ENCODE results near the gene LRFN2. TPM values are rescaled to one million over a fixed set of nuclear protein-coding genes. Genes with fewer than 3 reads are reported as not detected.

The LRFN2 gene
- total RNA-seq, 4 donors from 2014 or later, result 0.14 to 0.34 TPM; not detected in 2

DNA sequence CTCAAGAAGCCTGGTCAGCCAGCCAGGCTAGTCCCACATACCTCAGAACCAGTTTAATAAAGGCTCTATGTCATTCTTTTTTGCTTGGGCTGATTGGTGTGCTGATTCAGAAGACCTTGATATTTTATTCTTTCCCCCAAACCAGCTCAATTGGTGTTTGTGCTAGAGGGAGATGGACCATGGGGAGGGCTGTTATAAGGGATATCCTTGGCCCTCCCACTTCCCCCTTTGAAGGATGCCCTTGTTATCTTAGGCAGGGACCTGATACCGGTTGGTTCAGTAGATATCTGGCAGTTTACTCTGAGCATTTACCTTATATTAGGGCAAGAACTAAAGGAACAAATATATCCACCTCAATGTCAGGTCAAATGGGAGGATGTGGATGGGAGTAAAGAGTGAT is 207.4 kb downstream of the LRFN2 start:
- H3K27me3 ChIP-seq, result no peaks in the 10 kb centered on the region
- intact Hi-C loops (cut with DNase I; ENCODE audit: low total_unique reads), result no loop called here
- no peak overlapping the region for H3K4me3 ChIP-seq
- H3K4me1 ChIP-seq, result no peaks in the 10 kb centered on the region
- H3K9me3 ChIP-seq, result no peaks in the 10 kb centered on the region
- TF ChIP-seq POLR2A (IDR thresholded peaks at IDR 0.05), result no peak
- TF ChIP-seq, protein P1, sequence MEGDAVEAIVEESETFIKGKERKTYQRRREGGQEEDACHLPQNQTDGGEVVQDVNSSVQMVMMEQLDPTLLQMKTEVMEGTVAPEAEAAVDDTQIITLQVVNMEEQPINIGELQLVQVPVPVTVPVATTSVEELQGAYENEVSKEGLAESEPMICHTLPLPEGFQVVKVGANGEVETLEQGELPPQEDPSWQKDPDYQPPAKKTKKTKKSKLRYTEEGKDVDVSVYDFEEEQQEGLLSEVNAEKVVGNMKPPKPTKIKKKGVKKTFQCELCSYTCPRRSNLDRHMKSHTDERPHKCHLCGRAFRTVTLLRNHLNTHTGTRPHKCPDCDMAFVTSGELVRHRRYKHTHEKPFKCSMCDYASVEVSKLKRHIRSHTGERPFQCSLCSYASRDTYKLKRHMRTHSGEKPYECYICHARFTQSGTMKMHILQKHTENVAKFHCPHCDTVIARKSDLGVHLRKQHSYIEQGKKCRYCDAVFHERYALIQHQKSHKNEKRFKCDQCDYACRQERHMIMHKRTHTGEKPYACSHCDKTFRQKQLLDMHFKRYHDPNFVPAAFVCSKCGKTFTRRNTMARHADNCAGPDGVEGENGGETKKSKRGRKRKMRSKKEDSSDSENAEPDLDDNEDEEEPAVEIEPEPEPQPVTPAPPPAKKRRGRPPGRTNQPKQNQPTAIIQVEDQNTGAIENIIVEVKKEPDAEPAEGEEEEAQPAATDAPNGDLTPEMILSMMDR (IDR thresholded peaks at IDR 0.05), result no peak
- DNase-seq, result no peak
- no peaks in the 10 kb centered on the region for H3K36me3 ChIP-seq
- no peak overlapping the region for H3K27ac ChIP-seq

DNA sequence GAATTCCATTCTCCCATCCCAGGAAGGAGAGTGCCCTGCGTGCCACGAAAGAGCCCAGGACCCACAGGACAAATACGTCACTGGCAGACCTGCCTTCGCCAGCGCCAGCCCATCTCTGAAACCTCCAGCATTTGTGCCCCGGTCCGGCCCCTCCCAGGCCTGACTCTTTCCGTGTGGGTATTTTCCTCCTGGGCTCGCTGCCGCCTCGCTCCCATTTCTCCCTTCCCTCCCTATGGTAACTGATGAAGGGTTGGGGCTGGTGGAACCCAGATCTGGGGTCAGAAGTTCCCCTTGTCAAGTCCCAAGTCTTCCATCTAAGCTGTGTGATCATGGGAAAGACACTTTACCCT is 208.5 kb downstream of the LRFN2 start:
- H3K4me1 ChIP-seq, result no peaks in the 10 kb centered on the region
- intact Hi-C loops (cut with DNase I; ENCODE audit: low total_unique reads), result no loop called here
- TF ChIP-seq POLR2A (IDR thresholded peaks at IDR 0.05), result no peak
- TF ChIP-seq, protein P1 (IDR thresholded peaks at IDR 0.05), result no peak
- H3K4me3 ChIP-seq, result no peak overlapping the region
- H3K27ac ChIP-seq, result no peak overlapping the region
- H3K27me3 ChIP-seq, result no peaks in the 10 kb centered on the region
- H3K36me3 ChIP-seq, result no peaks in the 10 kb centered on the region
- no peaks in the 10 kb centered on the region for H3K9me3 ChIP-seq
- DNase-seq, result no peak

DNA sequence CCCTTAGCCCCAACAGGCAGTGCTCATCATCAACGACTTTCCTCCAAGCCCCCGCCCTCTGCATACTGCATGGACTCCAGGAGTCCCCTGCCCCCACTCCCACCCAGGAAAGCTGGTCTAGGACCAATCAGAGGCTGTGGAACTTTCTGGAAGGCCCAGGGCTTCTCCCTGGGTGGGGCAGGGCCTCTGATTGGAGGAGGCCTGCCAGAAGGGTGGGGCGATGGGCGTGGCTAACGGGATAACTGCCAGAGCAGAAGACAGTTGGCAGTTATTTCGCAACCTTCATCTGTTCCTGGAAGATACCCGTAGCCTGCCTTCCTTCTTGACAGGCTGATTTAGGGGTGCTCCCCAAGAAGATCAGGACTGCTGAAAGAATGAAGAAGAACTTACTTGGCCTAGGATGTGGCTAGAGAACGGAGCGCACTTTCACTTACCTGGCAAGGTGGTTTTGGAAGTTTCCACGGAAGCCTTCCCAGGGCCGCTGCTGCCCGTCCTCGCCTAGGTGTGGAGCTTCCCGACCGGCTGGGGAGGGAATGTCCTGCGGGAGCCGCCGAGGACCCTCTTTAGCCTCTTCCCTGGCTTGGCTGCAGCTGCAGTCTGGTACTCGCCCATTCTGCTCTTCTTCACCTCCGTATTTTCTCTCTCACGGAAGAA is 209.0 kb downstream of the LRFN2 start:
- no peaks in the 10 kb centered on the region for H3K36me3 ChIP-seq
- DNase-seq, result no peak
- intact Hi-C loops (cut with DNase I; ENCODE audit: low total_unique reads), result no loop called here

DNA sequence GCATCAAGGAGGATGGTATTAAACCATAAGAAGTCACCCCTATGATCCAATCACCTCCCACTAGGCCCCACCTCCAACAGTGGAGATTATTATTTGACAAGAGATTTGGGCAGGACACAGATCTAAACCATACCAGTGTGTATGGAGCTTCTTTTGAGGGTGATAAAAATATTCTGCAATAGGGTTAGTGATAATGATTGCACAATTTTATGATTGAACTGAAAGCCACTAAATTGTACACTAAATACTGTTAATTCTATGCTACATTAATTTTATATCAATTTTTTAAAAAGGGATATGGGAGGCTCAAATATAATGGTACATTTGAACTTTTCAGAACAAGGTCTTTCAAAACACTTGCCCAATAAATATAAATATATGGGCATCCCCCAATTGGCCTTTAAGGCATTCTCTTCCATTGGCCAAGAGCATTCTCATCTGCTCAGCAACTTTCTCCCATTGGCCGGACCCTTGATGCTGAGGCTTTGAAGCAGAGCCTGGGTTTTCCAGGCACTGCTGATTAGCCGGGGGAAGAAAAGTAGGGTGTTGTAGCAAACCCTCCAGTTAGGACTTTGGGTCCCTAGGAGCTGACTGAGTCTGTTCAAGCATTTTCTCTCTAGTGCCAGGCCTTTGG is 209.9 kb downstream of the LRFN2 start:
- DNase-seq, result no peak
- Histone ChIP-seq H3K9me3 (no peaks in the 10 kb centered on the region), H3K4me3 (no peak overlapping the region), H3K4me1 (no peaks in the 10 kb centered on the region), H3K36me3 (no peaks in the 10 kb centered on the region), H3K27ac (no peak overlapping the region), H3K27me3 (no peaks in the 10 kb centered on the region)
- TF ChIP-seq POLR2A (IDR thresholded peaks at IDR 0.05), result no peak
- TF ChIP-seq, protein P1 (IDR thresholded peaks at IDR 0.05), result no peak
- intact Hi-C loops (cut with DNase I; ENCODE audit: low total_unique reads), result no loop called here

More for the DNA sequence above, 209.0 kb downstream of the LRFN2 start:
- Histone ChIP-seq H3K27me3 (no peaks in the 10 kb centered on the region), H3K4me1 (no peaks in the 10 kb centered on the region), H3K9me3 (no peaks in the 10 kb centered on the region), H3K27ac (no peak overlapping the region), H3K4me3 (no peak overlapping the region)
- TF ChIP-seq, protein P1 (IDR thresholded peaks at IDR 0.05), result no peak
- TF ChIP-seq POLR2A (IDR thresholded peaks at IDR 0.05), result no peak

DNA sequence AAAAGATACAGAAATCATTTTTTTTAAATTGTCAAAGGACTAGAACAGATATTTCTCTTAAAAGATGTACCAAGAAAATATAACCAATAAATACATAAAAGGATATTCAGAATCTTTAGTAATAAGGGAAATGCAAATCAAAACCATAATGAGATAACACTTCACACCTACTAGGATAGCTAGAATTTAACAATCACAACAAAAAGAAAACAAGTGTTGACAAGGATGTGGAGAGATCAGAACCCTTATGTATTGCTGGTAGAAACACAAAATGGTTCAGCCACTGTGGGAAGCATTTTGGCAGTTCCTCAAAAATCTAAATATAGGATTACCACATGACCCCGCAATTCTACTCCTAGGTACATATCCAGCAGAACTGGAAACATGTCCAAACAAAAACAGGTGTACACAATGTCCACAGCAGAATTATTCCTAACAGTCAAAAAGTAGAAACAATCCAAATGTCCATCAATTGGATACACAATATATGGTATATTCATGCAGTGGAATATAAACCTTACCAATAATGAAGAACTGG is 211.0 kb downstream of the LRFN2 start:
- no peak for DNase-seq
- no peak overlapping the region for H3K4me3 ChIP-seq
- TF ChIP-seq POLR2A (IDR thresholded peaks at IDR 0.05), result no peak
- TF ChIP-seq, protein P1 (IDR thresholded peaks at IDR 0.05), result no peak
- H3K9me3 ChIP-seq, result peaks cover 0 to 3% of the 10 kb centered on the region in 2 donors
- H3K27ac ChIP-seq, result no peak overlapping the region
- no peaks in the 10 kb centered on the region for H3K4me1 ChIP-seq
- no peaks in the 10 kb centered on the region for H3K27me3 ChIP-seq
- intact Hi-C loops (cut with DNase I; ENCODE audit: low total_unique reads), result no loop called here
- H3K36me3 ChIP-seq, result no peaks in the 10 kb centered on the region
